GM19438 (cell line): ENCODE results near the gene TRIM49B.
"Not testable (repeated sequence)": the region's sequence is repeated elsewhere in the genome, so short reads cannot be mapped to it uniquely, and the experiment has no call there.

Experiments
- ATAC-seq: cut with Tn5 transposase; IDR thresholded peaks from one replicate; pipeline ENCODE4 v1.9.1; 2021; ENCODE audit warnings: low read depth; ENCODE audit not compliant: unreplicated experiment

The TRIM49B gene

GRCh38 chr11:49028523-49028922, at the start of gene TRIM49B:
Gene TRIM49B, plus strand, starts transcription at chr11:49028823. Its CDS starts 2,777 bp downstream, at chr11:49031600.
- not testable (repeated sequence) for ATAC-seq

- ATAC-seq: not testable (repeated sequence)
These were observed 44.8 kb upstream of the TRIM49B start, which contains the start of gene TRIM51G for GRCh38 chr11:48983785-48984184. Gene TRIM51G, minus strand, starts transcription at chr11:48983885. Its CDS starts 2,190 bp downstream, at chr11:48981695.

- not testable (repeated sequence) for ATAC-seq
These were observed 19.6 kb downstream of the TRIM49B start for GRCh38 chr11:49048229-49048628.

- ATAC-seq: not testable (repeated sequence)
These were observed 21.2 kb downstream of the TRIM49B start for GRCh38 chr11:49049821-49050220.

- ATAC-seq: not testable (repeated sequence)
These were observed 30.4 kb downstream of the TRIM49B start, which contains the start of gene TRIM64C for GRCh38 chr11:49059012-49059411. Gene TRIM64C, minus strand, starts transcription at chr11:49059112. Its CDS starts 0 bp downstream, at chr11:49059112.

- ATAC-seq: not testable (repeated sequence)
These were observed 41.3 kb downstream of the TRIM49B start for GRCh38 chr11:49069897-49070296.
